Activated naive CD8-positive, alpha-beta T cell treated with anti-CD3 and anti-CD28 coated beads, Interleukin-2, amount 10 ng/mL, durations not matched to agents 7 days and 5 days (primary cell): ENCODE data around the gene TJP1. TPM values are rescaled to one million over a fixed set of nuclear protein-coding genes. Genes with fewer than 3 reads are reported as not detected.
"Not testable (repeated sequence)": the region's sequence is repeated elsewhere in the genome, so short reads cannot be mapped to it uniquely, and the experiment has no call there.

Experiments
- ATAC-seq: fragments of 150-1000 bp; cut with Tn5 transposase; one replicate; pipeline ENCODE4 v1.10.0; 2021; ENCODE audit warnings: low read depth, moderate library complexity
- POLR2A ChIA-PET: fragments of 350-600 bp; sonication (Branson Sonifier 250); formaldehyde crosslinking; loops from one replicate; lab custom pipeline; 2021; ENCODE audit warnings: antibody characterized with exemption; lab: Charles Lee
- DNase-seq: peaks from one replicate; pipeline ENCODE4 v3.0.0; 2021
- H3K27ac Mint-ChIP-seq: one replicate; pipeline ENCODE4 v1.8.0; 2022; ENCODE audit warnings: mild to moderate bottlenecking, mixed read lengths
- H3K27me3 Mint-ChIP-seq: one replicate; pipeline ENCODE4 v1.8.0; 2022; ENCODE audit warnings: mild to moderate bottlenecking, moderate library complexity, mixed read lengths
- H3K36me3 Mint-ChIP-seq: one replicate; pipeline ENCODE4 v1.8.0; 2021; ENCODE audit warnings: mild to moderate bottlenecking, mixed read lengths
- H3K4me1 Mint-ChIP-seq: one replicate; pipeline ENCODE4 v1.8.0; 2021; ENCODE audit warnings: mixed read lengths
- H3K4me3 Mint-ChIP-seq: one replicate; pipeline ENCODE4 v1.8.0; 2022; ENCODE audit warnings: mild to moderate bottlenecking, moderate library complexity, mixed read lengths
- H3K9me3 Mint-ChIP-seq: one replicate; pipeline ENCODE4 v1.8.0; 2021; ENCODE audit warnings: mixed read lengths
- total RNA-seq, 2 experiments: library from RNA; stranded (reverse); gene quantifications; one replicate each; pipeline ENCODE4 v1.2.3, GENCODE V29; 2021

The TJP1 gene
- total RNA-seq, 2 experiments from 2014 or later: not detected

DNA sequence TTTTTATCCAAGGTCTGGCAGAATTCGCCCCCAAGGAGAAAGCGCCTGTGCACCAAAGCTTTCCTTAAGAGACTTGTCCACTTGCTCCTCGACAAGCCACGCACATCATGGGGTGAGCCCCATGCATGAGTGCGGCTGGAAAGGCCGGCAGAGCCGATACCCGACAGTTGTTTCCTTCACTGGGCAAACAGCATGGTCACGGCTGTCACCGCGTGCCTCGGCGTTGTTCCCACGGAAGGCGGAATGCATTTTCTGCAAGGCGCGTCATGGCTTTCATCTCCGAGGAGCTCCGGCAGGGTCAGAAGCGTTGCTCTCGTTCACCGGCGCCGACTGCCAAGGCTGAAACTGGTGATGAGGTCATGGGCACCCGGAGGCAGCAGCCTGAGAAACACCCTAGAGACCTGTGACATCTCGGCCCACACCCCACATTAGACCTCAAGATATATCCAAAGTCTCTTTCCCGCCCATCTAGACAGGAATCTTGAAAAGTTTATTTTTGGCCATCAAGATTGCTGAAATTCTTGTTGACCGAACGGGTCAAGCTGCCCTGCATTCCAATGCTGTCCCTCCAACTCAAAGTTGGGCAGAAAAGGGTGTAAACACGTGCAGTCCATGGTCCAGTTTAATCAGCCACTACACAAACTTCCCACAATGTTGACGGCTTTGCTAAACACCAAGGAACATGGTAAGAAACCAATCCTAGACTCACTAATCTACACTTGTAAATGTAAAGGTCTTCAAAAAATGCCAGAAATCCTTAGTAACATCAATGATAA, 604 bp upstream of the TJP1 start:
- ATAC-seq (no peak), DNase-seq (no peak)
- H3K9me3 Mint-ChIP-seq: peaks cover 4% of the 10 kb centered on the region
- H3K27ac Mint-ChIP-seq: no peak overlapping the region
- no peak overlapping the region for H3K4me3 Mint-ChIP-seq
- H3K36me3 Mint-ChIP-seq: no peaks in the 10 kb centered on the region
- peaks cover 14% of the 10 kb centered on the region for H3K4me1 Mint-ChIP-seq
- peaks cover 78% of the 10 kb centered on the region for H3K27me3 Mint-ChIP-seq
- POLR2A ChIA-PET: no interaction called here

DNA sequence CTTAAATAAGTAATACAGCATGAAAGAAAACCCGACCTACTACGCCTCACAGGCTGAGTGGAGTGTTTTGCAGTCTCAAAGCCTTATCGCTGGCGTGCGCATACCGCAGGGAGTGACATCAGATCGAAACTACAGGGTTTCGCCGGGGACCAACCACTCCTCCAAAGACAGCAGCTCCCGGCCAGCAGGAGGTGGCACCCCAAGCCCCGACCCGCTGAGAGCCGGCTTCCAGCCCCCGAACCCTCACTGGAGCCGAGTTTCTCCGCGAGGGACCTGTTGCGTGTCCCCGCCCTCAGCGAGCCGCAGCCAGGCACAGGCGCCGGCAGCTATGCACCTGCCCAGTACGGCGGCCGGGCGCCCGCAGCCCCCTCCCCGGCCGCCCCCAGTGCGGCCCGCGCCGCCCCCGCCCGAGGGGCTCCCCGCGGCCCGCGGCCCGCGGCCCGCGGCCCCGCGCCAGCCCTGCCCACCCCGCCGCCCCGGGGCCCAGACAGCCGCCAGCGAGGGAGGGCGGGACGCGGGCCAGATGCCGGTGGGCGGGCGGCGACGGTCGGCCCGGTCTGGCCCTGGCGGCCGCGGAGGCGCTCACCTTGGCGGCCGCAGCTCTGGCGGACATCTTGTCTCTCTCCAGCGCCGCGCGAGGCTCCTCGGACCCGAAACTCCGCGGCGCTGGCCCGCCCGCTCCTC, 710 bp downstream of the TJP1 start:
- Mint-ChIP-seq H3K36me3 (no peaks in the 10 kb centered on the region), H3K27me3 (peaks cover 77% of the 10 kb centered on the region), H3K4me1 (peaks cover 14% of the 10 kb centered on the region), H3K9me3 (peaks cover 6% of the 10 kb centered on the region), H3K27ac (no peak overlapping the region), H3K4me3 (no peak overlapping the region)
- peak; percentile 60 for ATAC-seq
- POLR2A ChIA-PET: no interaction called here
- peak; percentile 44 for DNase-seq

DNA sequence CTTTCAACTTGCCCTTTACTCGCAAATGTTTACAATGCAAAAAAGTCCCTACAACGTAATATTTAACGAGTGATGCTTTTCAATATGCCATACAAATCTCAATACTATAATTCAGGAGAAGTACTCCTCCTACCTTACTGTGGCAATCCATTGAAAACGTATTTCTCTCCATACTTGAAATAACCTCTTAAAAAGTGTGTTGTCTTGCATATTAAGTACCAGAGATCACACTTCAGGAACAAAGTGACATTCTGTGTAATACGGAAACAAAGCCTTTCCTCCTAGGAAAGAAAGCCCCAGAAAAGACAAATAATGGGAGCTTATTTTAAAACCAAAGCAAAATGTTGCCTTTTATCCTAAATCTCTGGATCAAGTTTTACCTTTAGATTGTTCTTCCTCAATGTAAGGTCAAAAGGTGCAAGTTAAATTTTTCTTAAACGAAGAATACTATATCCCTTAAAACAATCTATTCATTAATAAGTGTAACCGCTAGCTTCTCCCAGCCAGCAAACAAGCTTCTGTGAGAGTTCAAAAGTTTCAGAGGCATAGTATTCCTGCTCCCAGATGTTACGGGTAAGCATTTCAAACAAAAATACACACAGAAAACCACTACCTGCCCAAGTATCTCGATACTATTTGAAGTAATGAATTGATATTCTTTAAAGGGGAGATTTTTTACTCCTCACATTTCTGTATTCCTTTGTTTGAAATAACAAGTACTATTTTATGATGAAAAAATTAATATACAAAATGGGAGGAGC, 1.7 kb downstream of the TJP1 start:
- POLR2A ChIA-PET: no interaction called here
- no peak overlapping the region for H3K27ac Mint-ChIP-seq
- ATAC-seq (no peak), DNase-seq (no peak)
- H3K4me1 Mint-ChIP-seq: peaks cover 11% of the 10 kb centered on the region
- H3K27me3 Mint-ChIP-seq: peaks cover 76% of the 10 kb centered on the region
- peaks cover 6% of the 10 kb centered on the region for H3K9me3 Mint-ChIP-seq
- no peak overlapping the region for H3K4me3 Mint-ChIP-seq
- no peaks in the 10 kb centered on the region for H3K36me3 Mint-ChIP-seq

DNA sequence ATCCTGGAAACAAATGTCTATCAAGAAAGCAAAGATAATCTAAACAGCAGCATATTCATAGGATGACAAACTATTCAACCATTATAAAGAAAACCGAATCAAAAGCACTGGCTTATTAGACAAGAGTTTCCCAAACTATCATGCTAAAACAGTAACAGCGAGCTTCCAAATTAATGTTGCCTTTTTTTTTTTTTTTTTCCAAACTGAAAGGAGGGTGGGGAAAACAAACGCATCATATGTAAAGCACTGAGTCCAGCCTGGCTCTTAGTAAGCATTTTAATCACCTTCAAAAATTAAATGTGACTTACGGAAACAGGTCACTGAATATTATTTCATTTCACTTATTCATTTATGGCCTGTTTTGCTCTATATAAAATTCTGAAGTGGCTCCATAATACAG, 2.3 kb downstream of the TJP1 start:
- ATAC-seq: no peak
- Mint-ChIP-seq H3K36me3 (no peaks in the 10 kb centered on the region), H3K9me3 (peaks cover 5% of the 10 kb centered on the region), H3K27me3 (peaks cover 75% of the 10 kb centered on the region), H3K4me3 (no peak overlapping the region), H3K27ac (no peak overlapping the region), H3K4me1 (peaks cover 5% of the 10 kb centered on the region)
- POLR2A ChIA-PET: no interaction called here
- DNase-seq: no peak

DNA sequence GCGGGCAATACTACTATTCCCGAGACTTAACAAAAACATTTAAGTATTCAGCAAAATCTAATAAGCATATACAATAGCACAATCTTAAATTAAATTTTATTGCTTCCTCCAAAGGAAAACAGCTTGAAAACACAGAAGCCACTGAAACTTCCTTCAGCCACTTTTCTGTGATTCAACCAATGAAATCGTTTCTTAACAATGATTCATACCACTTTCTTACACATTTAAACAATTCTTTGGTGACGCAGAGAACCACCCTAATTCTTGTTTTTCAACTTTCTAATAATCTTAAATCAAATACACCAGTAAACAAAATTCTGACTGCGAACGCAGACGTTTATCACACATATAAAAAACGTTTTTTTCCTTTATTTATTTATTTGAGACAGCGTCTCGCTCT, 4.1 kb downstream of the TJP1 start:
- no peaks in the 10 kb centered on the region for H3K36me3 Mint-ChIP-seq
- no peak overlapping the region for H3K4me3 Mint-ChIP-seq
- POLR2A ChIA-PET: no interaction called here
- H3K27ac Mint-ChIP-seq: no peak overlapping the region
- ATAC-seq: no peak
- H3K27me3 Mint-ChIP-seq: peaks cover 79% of the 10 kb centered on the region
- H3K9me3 Mint-ChIP-seq: peaks cover 2% of the 10 kb centered on the region
- peaks cover 4% of the 10 kb centered on the region for H3K4me1 Mint-ChIP-seq
- DNase-seq: no peak

DNA sequence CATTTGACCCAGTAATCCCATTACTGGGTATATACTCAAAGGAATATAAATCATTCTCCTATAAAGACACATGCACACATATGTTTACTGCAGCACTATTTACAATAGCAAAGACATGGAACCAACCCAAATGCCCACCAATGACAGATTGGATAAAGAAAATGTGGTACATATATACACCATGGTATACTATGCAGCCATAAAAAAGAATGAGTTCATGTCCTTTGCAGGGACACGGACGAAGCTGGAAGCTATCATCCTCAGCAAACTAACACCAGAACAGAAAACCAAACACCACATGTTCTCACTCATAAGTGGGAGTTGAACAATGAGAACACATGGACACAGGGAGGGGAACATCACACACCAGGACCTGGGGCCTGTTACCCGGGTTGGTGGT, 4.8 kb downstream of the TJP1 start:
- not testable (repeated sequence) for H3K9me3 Mint-ChIP-seq, ATAC-seq, H3K36me3 Mint-ChIP-seq

DNA sequence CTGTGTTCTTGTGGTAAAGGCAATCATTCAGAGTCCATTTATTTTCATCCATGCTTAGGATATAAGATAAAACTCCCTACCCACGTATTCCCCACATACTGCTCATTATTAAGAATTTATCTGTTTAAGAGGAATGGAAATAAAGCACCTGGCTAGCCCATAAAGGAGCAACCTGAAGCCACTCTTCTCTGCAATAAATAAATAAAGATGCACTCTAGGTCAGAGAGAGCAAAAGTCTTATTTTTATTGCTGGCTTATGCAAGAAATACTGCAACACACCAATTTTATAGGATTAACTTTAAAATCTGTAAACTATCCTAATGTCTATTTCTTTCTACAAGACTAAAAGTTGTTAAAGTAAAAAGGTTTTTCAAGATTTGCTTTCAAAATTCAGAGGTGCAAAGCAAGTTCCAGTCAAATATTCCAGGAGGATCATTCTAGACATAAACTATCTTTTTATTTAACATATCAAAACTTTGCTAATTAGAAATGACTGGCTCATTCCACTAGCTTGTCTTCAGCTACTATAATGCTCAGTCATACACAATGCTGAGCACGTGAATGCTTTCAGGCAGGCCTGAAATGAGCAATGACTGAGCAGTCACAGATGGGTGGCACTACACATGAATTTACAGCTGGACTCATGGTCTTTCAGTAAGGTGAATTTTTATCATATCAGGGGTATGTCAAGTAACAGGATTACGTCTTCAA, 7.1 kb downstream of the TJP1 start:
- H3K27ac Mint-ChIP-seq: no peak overlapping the region
- H3K36me3 Mint-ChIP-seq: no peaks in the 10 kb centered on the region
- peaks cover 79% of the 10 kb centered on the region for H3K27me3 Mint-ChIP-seq
- H3K4me3 Mint-ChIP-seq: no peak overlapping the region
- H3K9me3 Mint-ChIP-seq: peaks cover 2% of the 10 kb centered on the region
- no peak for DNase-seq
- no peak for ATAC-seq
- POLR2A ChIA-PET: no interaction called here
- H3K4me1 Mint-ChIP-seq: no peaks in the 10 kb centered on the region

More for the DNA sequence above, 4.8 kb downstream of the TJP1 start:
- POLR2A ChIA-PET, DNase-seq, H3K4me1 Mint-ChIP-seq, H3K4me3 Mint-ChIP-seq, H3K27ac Mint-ChIP-seq: not testable (repeated sequence)
- H3K27me3 Mint-ChIP-seq: peaks cover 75% of the 10 kb centered on the region

DNA sequence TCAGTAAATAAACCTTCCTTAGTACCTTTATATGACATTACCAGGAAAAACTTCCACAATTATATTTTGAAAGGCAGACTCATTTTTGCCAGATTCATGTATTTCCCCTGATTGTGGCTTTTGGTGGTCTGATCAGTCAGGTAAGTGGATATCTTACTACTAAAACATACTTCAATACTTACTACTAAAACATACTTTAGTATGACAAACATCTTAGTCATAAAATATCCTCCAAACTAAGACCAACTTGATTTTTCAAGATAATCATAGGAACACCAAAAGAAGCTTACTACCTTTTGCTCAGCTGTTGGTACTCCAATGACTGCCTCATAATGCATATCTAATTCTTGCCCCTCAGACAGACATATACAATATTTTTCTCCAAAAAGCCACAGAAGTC, 9.3 kb downstream of the TJP1 start:
- POLR2A ChIA-PET: no interaction called here
- no peaks in the 10 kb centered on the region for H3K36me3 Mint-ChIP-seq
- peaks cover 74% of the 10 kb centered on the region for H3K27me3 Mint-ChIP-seq
- no peak overlapping the region for H3K4me3 Mint-ChIP-seq
- no peaks in the 10 kb centered on the region for H3K4me1 Mint-ChIP-seq
- no peak for DNase-seq
- no peak overlapping the region for H3K27ac Mint-ChIP-seq
- peaks cover 2% of the 10 kb centered on the region for H3K9me3 Mint-ChIP-seq
- ATAC-seq: no peak

DNA sequence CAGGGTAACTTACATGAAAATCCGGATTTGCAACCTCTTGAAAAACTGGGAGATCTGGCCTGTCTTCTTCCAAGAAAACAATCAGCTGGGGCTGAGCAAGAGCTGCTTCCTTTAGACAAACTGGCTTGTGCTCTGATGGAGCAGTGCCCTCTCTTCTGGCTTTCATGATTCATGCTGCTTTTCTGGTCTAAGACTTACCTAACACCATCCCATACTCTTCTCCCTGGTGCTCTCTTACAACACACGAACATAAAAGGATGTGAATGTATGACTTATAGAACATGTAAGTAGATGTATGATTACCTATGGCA, 9.9 kb downstream of the TJP1 start:
- ATAC-seq (no peak), DNase-seq (no peak)
- no peaks in the 10 kb centered on the region for H3K9me3 Mint-ChIP-seq
- no peak overlapping the region for H3K4me3 Mint-ChIP-seq
- H3K27ac Mint-ChIP-seq: no peak overlapping the region
- peaks cover 71% of the 10 kb centered on the region for H3K27me3 Mint-ChIP-seq
- H3K4me1 Mint-ChIP-seq: no peaks in the 10 kb centered on the region
- H3K36me3 Mint-ChIP-seq: no peaks in the 10 kb centered on the region
- POLR2A ChIA-PET: no interaction called here

DNA sequence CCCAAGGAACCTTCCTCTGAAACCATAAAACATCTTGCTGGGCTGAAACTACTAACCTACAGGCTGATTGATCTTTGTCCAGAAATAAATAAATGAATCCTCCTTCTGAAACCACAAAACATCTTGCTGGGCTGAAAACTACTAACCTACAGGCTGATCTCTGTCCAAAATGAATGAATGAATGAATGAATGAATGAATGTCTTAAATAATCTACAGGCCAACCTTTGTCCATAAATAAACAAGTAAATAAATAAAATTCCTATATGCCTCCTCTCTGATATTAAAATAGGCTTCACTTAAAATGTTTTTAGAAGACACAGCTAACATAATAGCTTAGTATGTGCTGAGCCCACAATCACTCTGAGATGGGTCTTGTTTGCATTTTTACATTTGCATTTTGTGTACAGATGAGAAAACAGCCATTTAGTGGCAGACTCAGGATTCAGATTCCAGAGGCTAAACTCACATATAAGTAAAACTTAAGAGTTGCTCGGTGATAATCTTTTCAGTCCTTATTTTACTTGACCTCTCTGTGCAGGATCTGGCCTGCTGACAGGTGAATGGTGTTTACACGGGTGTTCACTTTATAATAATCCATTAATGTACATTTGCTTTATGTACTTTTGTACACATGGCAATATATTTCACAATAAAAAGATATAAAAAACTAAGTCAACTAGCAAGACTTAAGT, 10.4 kb downstream of the TJP1 start:
- Mint-ChIP-seq H3K27ac (no peak overlapping the region), H3K27me3 (peaks cover 70% of the 10 kb centered on the region), H3K36me3 (no peaks in the 10 kb centered on the region), H3K4me1 (no peaks in the 10 kb centered on the region), H3K4me3 (no peak overlapping the region), H3K9me3 (no peaks in the 10 kb centered on the region)
- no peak for ATAC-seq
- POLR2A ChIA-PET: no interaction called here
- no peak for DNase-seq

DNA sequence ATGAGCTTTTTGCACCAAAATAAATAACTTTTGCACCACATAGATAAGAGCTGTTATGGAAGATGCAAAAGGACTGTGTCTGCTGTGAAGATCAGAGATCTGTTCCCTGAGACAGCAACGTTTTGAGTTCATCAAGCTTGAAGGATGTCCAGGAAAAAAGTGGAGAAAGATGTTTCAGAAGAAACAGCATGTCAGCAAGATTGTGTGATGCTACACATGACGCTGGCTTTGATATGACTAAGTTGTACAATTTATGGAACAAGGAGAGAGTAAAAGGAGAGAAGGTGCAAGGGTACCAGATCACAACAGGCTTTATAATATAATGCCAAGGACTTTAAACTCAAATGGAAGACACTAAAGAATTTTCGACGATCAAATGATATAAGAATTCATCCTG, 16.6 kb downstream of the TJP1 start:
- H3K36me3 Mint-ChIP-seq: no peaks in the 10 kb centered on the region
- H3K4me1 Mint-ChIP-seq: no peaks in the 10 kb centered on the region
- DNase-seq: no peak
- H3K27ac Mint-ChIP-seq: no peak overlapping the region
- H3K27me3 Mint-ChIP-seq: peaks cover 49% of the 10 kb centered on the region
- POLR2A ChIA-PET: no interaction called here
- H3K4me3 Mint-ChIP-seq: no peak overlapping the region
- no peaks in the 10 kb centered on the region for H3K9me3 Mint-ChIP-seq
- ATAC-seq: no peak

DNA sequence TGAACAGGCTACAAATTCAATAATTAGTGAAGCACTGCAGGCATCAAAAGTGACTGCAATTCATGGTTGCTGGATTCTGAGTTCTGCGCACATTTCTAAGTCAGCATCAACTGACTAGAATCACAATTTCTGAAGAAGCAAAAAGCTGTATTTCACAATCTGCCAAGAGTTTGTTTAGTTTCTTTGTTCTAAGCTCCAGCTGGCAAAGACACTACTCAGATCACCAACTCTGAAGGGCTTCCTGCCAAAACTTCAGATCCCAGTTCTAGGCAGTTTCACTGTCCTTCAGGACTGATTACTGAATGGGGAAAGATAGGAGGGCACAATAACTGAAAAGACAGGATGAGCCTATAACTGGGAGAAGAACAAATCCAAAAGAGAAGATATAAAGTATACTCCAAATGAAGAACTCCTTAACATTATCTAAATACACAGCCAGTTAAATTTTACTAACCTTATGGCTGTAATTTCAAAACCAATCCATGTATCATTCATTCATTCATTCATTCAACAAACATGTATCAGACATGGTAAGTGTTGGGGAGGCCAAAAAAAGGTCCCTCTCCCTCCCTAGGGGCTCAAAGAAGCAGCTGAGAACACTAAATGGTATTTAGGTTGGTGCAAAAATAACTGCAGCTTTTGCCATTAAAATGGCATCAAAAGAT, 17.1 kb downstream of the TJP1 start:
- POLR2A ChIA-PET: no interaction called here
- Mint-ChIP-seq H3K27ac (no peak overlapping the region), H3K36me3 (no peaks in the 10 kb centered on the region), H3K4me3 (no peak overlapping the region), H3K9me3 (no peaks in the 10 kb centered on the region), H3K27me3 (peaks cover 45% of the 10 kb centered on the region), H3K4me1 (no peaks in the 10 kb centered on the region)
- DNase-seq (no peak), ATAC-seq (no peak)
